GM19023 (cell line): ENCODE results near the gene ATF7IP2.
"Not testable (repeated sequence)": the region's sequence is repeated elsewhere in the genome, so short reads cannot be mapped to it uniquely, and the experiment has no call there.

Experiments used
- ATAC-seq: cut with Tn5 transposase; IDR thresholded peaks from one replicate; pipeline ENCODE4 v1.9.1; 2021; ENCODE audit warnings: mild to moderate bottlenecking, moderate library complexity; ENCODE audit not compliant: unreplicated experiment

The ATF7IP2 gene, protein sequence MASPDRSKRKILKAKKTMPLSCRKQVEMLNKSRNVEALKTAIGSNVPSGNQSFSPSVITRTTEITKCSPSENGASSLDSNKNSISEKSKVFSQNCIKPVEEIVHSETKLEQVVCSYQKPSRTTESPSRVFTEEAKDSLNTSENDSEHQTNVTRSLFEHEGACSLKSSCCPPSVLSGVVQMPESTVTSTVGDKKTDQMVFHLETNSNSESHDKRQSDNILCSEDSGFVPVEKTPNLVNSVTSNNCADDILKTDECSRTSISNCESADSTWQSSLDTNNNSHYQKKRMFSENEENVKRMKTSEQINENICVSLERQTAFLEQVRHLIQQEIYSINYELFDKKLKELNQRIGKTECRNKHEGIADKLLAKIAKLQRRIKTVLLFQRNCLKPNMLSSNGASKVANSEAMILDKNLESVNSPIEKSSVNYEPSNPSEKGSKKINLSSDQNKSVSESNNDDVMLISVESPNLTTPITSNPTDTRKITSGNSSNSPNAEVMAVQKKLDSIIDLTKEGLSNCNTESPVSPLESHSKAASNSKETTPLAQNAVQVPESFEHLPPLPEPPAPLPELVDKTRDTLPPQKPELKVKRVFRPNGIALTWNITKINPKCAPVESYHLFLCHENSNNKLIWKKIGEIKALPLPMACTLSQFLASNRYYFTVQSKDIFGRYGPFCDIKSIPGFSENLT

DNA sequence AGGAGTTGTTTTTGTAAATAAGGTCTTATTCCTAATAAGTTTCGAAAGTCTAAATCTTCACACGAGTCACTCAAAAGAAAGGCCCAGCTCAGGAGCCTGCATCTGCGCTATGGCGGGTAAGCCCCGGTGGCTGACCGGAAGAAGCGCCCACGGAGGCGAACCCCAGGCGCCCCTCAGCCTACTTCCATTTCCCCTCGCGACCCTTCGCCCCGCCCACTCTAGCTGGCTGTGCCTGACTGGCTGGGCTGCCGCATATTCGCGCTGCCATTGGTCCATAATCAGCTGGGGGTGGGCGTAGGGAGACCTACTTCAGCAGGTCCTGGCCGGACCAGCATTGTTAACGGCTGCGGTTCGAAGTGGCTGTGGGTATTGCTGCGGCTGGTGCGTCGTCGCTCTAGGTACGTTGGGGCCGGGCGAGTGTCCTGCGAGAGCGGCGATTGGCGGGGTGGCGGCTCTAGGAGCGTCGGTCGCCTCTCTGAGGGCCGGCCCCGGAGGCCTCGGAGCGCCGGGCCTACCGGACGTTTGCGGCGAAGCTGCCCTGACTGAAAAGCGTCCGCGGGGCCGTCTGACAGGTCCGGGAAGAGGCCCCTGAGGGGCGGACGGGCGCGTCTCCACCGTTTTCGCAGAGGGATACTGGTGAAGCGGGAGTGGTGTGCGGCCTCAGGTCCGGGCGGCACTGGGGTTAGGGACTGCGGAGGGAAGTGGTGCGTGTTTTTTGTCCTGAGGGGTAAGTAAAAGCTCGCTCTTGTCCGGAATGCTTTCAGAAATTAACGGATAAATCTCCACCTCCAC lies at the start of gene ATF7IP2:
ATF7IP2 (plus strand) TSS at position 337 of the 792 bp plus-strand sequence. CDS start 44,560 bp downstream, outside the sequence.
- peak; percentile 94 for ATAC-seq

GRCh38 chr16:10338426-10338825 lies 47.4 kb upstream of the ATF7IP2 start:
- no peak for ATAC-seq

DNA sequence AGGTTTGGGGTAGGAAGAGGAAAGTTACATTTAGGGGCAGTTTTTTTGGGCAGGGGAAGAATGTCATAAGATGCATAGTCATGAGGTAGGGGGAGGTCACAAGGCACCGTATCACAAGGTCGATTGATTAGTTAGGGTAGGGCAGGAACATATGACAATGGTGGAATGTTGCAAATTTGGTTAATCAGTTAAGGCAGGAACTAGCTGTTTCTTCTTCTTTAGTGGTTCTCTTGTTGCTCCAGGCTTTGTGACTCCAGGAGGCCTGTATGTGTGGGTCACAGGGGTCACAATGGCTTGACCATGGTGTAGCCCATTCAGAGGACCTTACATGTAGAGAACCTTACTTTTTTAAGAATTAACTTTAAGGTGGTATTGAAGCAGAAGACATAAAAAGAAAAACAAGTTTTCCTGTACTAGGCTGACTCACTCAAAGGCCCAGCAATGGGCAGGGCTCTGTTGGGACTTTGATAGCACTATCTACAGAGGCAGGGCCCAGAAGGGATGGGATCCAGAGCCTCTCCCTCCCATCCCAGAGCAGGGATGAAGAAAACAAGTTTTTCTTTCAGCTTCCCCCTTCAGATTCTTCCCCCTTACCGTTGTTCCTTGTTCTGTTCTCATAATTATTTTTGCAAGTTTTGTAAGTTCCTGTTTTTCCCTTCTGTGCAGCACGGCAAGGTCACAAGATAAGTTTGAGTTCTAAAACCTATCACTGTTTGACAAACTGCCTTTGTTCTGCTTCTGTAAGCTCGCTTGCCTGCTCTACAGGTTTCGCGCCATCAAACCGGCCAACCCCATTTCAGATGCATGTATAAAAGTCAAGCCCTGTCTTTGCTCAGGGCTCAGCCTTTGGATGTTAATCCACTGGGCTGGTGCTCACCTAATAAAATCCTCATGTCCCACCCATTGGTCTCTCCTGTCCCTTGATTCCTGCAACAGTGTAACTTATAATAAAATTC lies 45.8 kb upstream of the ATF7IP2 start:
- no peak for ATAC-seq

GRCh38 chr16:10343124-10343760 lies 42.6 kb upstream of the ATF7IP2 start:
- no peak for ATAC-seq

GRCh38 chr16:10344699-10345098 lies 41.2 kb upstream of the ATF7IP2 start:
- ATAC-seq = not testable (repeated sequence)

- no peak for ATAC-seq
Measured at GRCh38 chr16:10345629-10346028, 40.2 kb upstream of the ATF7IP2 start.

- ATAC-seq = no peak
Measured at GRCh38 chr16:10349851-10350250, 36.0 kb upstream of the ATF7IP2 start.

DNA sequence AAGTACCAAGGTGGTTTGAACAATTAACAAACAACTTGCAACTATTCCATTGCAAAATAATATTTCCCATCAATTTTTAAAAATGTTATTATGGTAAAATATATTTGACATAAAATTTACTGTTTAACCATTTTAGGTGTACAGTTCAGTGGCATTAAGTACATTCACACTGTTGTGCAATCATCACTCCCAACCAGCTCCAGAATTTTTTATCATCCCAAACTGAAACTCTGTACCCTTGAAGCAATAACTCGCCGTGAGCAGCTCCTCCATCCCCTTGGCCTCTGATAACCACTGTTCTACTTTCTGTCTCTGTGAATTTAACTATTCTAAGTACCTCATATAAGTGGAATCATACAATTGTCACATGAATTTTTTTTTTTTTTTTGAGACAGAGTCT lies 33.6 kb upstream of the ATF7IP2 start:
- ATAC-seq = no peak

DNA sequence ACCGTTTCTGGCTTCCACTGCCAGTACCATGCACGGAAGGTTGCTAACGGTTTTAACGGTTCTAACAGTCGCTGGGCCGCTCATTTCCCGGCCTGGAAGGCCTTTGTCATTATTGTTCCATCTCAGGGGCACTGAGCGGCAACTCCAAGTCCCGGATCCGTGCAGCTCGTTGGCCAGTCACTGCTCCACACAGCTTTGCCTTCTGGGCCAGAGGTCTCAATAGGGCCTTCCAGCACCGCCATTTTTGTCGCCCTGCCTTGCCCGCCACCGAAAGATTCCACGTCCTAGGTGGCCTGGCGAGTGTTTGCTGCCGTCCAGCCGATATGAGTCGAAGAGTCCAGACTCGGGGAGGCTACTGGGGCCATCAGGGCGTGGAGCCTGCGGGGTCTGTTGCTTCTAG lies 30.3 kb upstream of the ATF7IP2 start:
- no peak for ATAC-seq

- no peak for ATAC-seq
Measured at GRCh38 chr16:10356870-10357842, 28.7 kb upstream of the ATF7IP2 start.

DNA sequence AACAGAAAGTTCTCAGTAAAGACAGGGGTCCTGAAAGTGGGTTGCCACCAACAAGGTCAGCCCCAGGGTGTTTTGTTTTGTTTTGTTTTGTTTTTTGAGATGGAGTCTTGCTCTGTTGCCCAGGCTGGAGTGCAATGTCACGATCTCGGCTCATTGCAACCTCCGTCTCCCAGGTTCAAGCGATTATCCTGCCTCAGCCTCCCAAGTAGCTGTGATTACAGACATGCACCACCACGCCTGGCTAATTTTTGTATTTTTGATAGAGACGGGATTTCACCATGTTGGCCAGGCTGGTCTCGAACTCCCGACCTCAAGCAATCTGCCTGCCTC lies 24.1 kb upstream of the ATF7IP2 start:
- ATAC-seq = not testable (repeated sequence)

DNA sequence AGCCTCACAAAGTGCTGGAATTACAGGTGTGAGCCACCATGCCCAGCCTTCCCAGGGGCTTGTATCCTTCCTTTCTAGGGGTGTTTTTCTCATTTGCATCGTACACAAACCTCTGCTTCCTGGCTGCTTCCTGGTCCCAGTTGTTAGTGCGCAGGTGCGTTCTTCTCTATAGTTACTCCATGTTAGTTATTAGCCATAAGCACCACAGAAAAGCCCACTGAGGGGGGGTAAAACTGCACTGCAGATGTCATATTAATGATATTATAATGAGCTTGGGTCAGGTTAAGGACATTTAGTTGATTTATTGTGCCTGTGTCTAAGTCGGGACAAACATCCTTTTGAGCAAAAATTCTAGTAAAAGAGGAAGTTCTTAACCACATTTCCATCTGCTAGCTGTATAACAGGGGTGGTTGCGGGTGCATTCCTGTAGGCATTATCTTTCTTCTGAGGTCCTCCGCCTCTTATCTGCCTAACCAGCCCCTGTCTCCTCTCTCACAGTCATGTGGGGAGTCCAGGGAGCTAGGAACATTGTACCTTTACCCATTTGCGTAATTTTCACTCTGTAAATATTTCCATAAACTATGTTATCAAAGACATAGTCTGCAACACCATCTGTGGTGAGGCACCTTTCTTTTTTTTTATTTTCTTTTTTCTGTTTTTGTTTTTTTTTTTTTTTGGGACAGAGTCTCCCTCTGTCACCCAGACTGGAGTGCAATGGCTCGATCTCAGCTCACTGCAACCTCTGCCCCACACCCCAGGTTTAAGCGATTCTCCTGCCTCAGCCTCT lies 23.6 kb upstream of the ATF7IP2 start:
- no peak for ATAC-seq

DNA sequence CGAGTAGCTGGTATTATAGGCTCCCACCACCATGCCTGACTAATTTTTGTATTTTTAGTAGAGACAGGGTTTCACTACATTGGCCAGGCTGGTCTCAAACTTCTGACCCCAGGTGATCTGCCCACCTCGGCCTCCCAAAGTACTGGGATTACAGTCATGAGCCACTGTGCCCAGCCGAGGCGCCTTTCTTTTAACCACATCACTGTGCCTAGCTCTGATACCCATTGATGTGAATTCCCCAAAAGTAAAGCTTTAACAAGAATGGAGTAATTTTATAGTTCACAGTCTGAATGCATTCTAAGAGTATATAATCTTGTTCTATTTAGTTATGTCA lies 23.0 kb upstream of the ATF7IP2 start:
- not testable (repeated sequence) for ATAC-seq

- not testable (repeated sequence) for ATAC-seq
Measured at GRCh38 chr16:10366619-10367018, 19.2 kb upstream of the ATF7IP2 start.

DNA sequence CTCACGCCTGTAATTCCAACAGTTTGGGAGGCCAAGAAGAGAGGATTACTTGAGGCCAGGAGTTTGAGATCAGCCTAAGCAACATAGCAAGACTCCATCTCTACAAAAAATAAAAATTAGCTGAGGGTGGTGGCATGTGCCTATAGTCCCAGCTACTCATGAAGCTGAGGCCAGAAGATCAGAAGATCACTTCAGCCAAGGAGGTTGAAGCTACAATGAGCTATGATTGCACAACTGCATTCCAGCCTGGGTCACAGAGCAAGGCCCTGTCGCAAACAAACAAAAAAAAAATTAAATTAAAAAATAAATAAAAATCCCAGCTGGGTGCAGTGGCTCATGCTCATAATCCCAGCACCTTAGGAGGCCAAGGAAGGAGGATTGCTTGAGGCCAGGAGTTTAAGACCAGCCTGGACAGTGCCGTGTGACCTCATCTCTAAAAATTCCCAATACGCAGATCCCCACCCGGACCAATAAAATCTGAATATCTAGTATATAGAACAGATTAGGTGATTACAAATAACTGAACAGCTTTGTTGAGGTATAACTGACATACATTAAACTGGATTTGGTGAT lies 18.2 kb upstream of the ATF7IP2 start:
- ATAC-seq = no peak

- ATAC-seq = no peak
Measured at GRCh38 chr16:10368969-10369551, 16.8 kb upstream of the ATF7IP2 start.

- ATAC-seq = no peak
Measured at GRCh38 chr16:10370096-10370726, 15.7 kb upstream of the ATF7IP2 start.
